ENCODE data around the gene LPP. TPM values are rescaled to one million over a fixed set of nuclear protein-coding genes. Genes with fewer than 3 reads are reported as not detected.

The LPP gene
- total RNA-seq, 1 donor = 77.4 TPM

DNA sequence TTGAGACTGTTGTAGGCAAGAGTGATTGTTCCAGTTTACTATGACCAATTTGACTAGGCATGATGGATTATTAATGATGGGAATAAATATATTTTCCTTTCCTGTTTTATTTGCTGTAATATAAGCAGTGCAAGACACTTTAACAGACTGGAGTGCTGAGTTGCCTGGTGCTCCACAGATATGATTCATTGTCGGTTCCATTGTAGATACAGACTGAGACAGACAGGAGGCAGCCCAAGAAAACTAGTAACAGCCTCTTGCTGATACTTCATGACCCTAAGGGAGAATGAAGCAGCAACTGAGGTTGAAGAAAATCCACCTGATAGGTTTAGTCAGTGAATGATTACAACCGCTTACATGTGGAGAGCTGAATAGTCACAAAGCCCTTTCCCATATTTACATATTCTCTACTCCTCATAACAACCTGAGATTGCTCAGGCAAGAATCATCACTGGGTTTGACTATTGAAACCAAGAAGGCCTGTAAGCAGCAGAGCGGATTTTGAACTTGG, 782.7 kb downstream of the LPP start:
- Histone ChIP-seq H3K27me3 (ENCODE audit: insufficient read depth, low read length) (no peaks in the 10 kb centered on the region), H3K9me3 (ENCODE audit: low read depth, low read length) (no peaks in the 10 kb centered on the region), H3K27ac (ENCODE audit: low read depth, low read length) (no peak overlapping the region), H3K4me3 (ENCODE audit: insufficient read depth, low read length) (no peak overlapping the region), H3K4me1 (ENCODE audit: insufficient read depth, low read length) (no peaks in the 10 kb centered on the region), H2AFZ (ENCODE audit: low read length) (no peak overlapping the region), H3K4me2 (ENCODE audit: insufficient read depth, low read length) (no peak overlapping the region), H3K79me2 (ENCODE audit: insufficient read depth, low read length) (no peaks in the 10 kb centered on the region), H4K20me1 (ENCODE audit: insufficient read depth, low read length) (no peaks in the 10 kb centered on the region), H3K36me3 (ENCODE audit: insufficient read depth, low read length) (no peaks in the 10 kb centered on the region)
- no peak for DNase-seq (ENCODE audit: insufficient read length, low spot score, missing footprints)
- TF ChIP-seq, protein P1, sequence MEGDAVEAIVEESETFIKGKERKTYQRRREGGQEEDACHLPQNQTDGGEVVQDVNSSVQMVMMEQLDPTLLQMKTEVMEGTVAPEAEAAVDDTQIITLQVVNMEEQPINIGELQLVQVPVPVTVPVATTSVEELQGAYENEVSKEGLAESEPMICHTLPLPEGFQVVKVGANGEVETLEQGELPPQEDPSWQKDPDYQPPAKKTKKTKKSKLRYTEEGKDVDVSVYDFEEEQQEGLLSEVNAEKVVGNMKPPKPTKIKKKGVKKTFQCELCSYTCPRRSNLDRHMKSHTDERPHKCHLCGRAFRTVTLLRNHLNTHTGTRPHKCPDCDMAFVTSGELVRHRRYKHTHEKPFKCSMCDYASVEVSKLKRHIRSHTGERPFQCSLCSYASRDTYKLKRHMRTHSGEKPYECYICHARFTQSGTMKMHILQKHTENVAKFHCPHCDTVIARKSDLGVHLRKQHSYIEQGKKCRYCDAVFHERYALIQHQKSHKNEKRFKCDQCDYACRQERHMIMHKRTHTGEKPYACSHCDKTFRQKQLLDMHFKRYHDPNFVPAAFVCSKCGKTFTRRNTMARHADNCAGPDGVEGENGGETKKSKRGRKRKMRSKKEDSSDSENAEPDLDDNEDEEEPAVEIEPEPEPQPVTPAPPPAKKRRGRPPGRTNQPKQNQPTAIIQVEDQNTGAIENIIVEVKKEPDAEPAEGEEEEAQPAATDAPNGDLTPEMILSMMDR (IDR thresholded peaks at IDR 0.05; ENCODE audit: extremely low read depth, low read depth, low read length) = no peak

DNA sequence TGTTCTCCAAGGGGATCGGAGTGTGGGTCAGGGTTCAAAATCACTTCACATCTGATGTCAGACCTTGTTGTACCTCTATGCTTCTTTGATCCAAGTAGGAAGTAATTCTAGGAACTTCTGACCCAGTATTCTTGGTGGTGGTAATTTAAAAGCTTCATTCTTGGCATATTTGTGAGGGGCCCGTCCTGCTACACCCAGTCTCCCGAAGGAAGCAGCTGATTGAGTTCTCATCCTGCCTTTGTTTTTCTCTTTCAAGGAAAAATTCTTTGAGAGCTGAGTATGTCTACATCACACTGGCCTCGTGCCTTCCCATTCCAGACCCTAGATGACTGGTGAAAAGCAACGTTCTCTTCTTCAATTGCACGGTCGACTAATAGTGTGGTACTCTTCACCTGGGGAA, 783.4 kb downstream of the LPP start:
- no peaks in the 10 kb centered on the region for H3K79me2 ChIP-seq (ENCODE audit: insufficient read depth, low read length)
- H3K27me3 ChIP-seq (ENCODE audit: insufficient read depth, low read length) = no peaks in the 10 kb centered on the region
- no peaks in the 10 kb centered on the region for H3K36me3 ChIP-seq (ENCODE audit: insufficient read depth, low read length)
- DNase-seq (ENCODE audit: insufficient read length, low spot score, missing footprints) = no peak
- TF ChIP-seq, protein P1 (IDR thresholded peaks at IDR 0.05; ENCODE audit: extremely low read depth, low read depth, low read length) = no peak
- H3K27ac ChIP-seq (ENCODE audit: low read depth, low read length) = no peak overlapping the region
- H3K4me2 ChIP-seq (ENCODE audit: insufficient read depth, low read length) = no peak overlapping the region
- H3K4me1 ChIP-seq (ENCODE audit: insufficient read depth, low read length) = no peaks in the 10 kb centered on the region
- H2AFZ ChIP-seq (ENCODE audit: low read length) = no peak overlapping the region
- H3K9me3 ChIP-seq (ENCODE audit: low read depth, low read length) = no peaks in the 10 kb centered on the region
- H3K4me3 ChIP-seq (ENCODE audit: insufficient read depth, low read length) = no peak overlapping the region
- H4K20me1 ChIP-seq (ENCODE audit: insufficient read depth, low read length) = no peaks in the 10 kb centered on the region

DNA sequence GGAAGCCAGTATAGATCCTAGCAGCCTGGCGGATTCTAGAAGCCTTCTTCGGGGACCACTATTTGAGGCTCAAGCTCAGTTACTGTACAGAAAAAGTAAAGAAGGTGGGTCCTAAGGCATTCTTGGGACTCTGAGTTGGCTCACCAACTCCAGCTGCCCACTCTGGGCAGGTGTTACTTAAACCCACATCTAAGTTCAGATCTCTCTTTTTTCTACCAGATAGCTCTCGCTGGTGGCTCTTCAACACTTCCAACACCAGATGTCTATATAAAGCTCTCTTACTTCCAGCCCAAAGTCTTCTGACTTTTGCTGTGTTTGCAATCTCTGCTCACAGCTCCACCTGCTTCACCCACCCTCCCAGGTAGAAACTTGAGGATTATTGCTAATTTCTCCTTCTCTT, 785.0 kb downstream of the LPP start:
- H3K79me2 ChIP-seq (ENCODE audit: insufficient read depth, low read length) = no peaks in the 10 kb centered on the region
- no peak overlapping the region for H3K4me3 ChIP-seq (ENCODE audit: insufficient read depth, low read length)
- H3K4me2 ChIP-seq (ENCODE audit: insufficient read depth, low read length) = no peak overlapping the region
- TF ChIP-seq, protein P1 (IDR thresholded peaks at IDR 0.05; ENCODE audit: extremely low read depth, low read depth, low read length) = no peak
- H3K36me3 ChIP-seq (ENCODE audit: insufficient read depth, low read length) = no peaks in the 10 kb centered on the region
- H3K4me1 ChIP-seq (ENCODE audit: insufficient read depth, low read length) = no peaks in the 10 kb centered on the region
- H3K27me3 ChIP-seq (ENCODE audit: insufficient read depth, low read length) = no peaks in the 10 kb centered on the region
- no peaks in the 10 kb centered on the region for H4K20me1 ChIP-seq (ENCODE audit: insufficient read depth, low read length)
- DNase-seq (ENCODE audit: insufficient read length, low spot score, missing footprints) = no peak
- no peaks in the 10 kb centered on the region for H3K9me3 ChIP-seq (ENCODE audit: low read depth, low read length)
- no peak overlapping the region for H3K27ac ChIP-seq (ENCODE audit: low read depth, low read length)
- H2AFZ ChIP-seq (ENCODE audit: low read length) = no peak overlapping the region

DNA sequence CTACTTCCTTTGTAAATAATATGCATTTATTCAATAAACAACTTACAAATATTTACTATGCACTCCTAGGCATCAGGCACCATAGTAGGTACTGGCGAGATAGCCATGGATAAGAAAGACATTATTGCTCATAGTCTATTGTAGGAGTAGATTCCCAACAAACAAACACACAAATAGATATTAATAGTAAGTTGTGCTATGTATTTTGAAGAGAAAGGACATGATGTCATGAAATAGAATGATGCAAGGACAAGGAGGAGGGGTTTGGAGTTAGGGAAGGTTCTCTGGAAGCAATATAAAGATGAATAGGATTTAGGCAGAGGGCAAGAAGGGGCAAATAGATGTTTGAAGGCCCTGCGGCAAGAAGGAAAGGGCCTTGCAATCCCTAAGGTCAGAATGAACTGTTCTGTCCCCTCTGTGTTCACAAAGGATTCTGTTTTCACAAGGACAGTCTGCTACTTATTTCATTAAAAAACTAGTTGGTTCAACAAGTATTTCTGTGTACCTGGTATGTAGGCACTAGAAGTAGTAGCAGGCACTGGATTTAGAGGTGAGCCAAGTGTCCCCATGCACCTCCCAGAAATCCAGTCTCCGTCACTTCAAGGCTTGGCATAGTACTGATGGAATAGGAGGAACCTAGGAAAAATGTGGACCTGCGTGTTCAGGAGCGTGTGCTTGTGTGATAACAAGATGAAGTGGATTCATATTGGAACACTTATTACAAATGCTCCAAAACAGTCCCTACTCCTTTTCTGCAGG, 786.0 kb downstream of the LPP start:
- H4K20me1 ChIP-seq (ENCODE audit: insufficient read depth, low read length) = no peaks in the 10 kb centered on the region
- H3K4me3 ChIP-seq (ENCODE audit: insufficient read depth, low read length) = no peak overlapping the region
- H3K36me3 ChIP-seq (ENCODE audit: insufficient read depth, low read length) = no peaks in the 10 kb centered on the region
- H3K9me3 ChIP-seq (ENCODE audit: low read depth, low read length) = no peaks in the 10 kb centered on the region
- H3K4me1 ChIP-seq (ENCODE audit: insufficient read depth, low read length) = no peaks in the 10 kb centered on the region
- no peak overlapping the region for H3K27ac ChIP-seq (ENCODE audit: low read depth, low read length)
- TF ChIP-seq, protein P1 (IDR thresholded peaks at IDR 0.05; ENCODE audit: extremely low read depth, low read depth, low read length) = no peak
- no peak overlapping the region for H2AFZ ChIP-seq (ENCODE audit: low read length)
- DNase-seq (ENCODE audit: insufficient read length, low spot score, missing footprints) = no peak
- no peaks in the 10 kb centered on the region for H3K27me3 ChIP-seq (ENCODE audit: insufficient read depth, low read length)
- no peak overlapping the region for H3K4me2 ChIP-seq (ENCODE audit: insufficient read depth, low read length)
- no peaks in the 10 kb centered on the region for H3K79me2 ChIP-seq (ENCODE audit: insufficient read depth, low read length)

Small RNA genes within 50 kb of the gene (small RNA-seq; reads per million reads assigned to genes)
- gene MIR28 = 3,479 reads per million, percentile 99 among the genes with 10 or more reads in this experiment
